WERI-Rb-1 (cell line): ENCODE data around the gene NCOA7.

ENCODE experiments used
- DNase-seq: peaks from one replicate; pipeline ENCODE4 v3.0.0-alpha.2; 2020
- H3K27ac ChIP-seq: fragments of 250-450 bp; sonication (Bioruptor Pico); 2 replicates; pipeline ENCODE4 v1.5.1; 2020; ENCODE audit warnings: mild to moderate bottlenecking, moderate library complexity
- H3K27me3 ChIP-seq: fragments of 250-450 bp; sonication (Bioruptor Pico); 2 replicates; pipeline ENCODE4 v1.5.1; 2021; ENCODE audit warnings: mild to moderate bottlenecking, low read depth, moderate library complexity; ENCODE audit not compliant: insufficient read depth, severe bottlenecking
- H3K36me3 ChIP-seq: fragments of 250-450 bp; sonication (Bioruptor Pico); 2 replicates; pipeline ENCODE4 v1.5.1; 2020; ENCODE audit warnings: mild to moderate bottlenecking, moderate library complexity
- H3K4me3 ChIP-seq: 2 replicates; pipeline ENCODE4 v1.5.1; 2011; ENCODE audit warnings: low read depth, mild to moderate bottlenecking, control low read depth, low read length
- H3K9me3 ChIP-seq: fragments of 250-450 bp; sonication (Bioruptor Pico); 2 replicates; pipeline ENCODE4 v1.5.1; 2021; ENCODE audit warnings: mild to moderate bottlenecking, moderate library complexity; ENCODE audit not compliant: severe bottlenecking
- CTCF ChIP-seq: IDR thresholded peaks from 2 replicates; pipeline ENCODE4 v1.5.1; 2011; ENCODE audit warnings: low read depth, mild to moderate bottlenecking, control low read depth, inconsistent platforms, low read length

The NCOA7 gene

GRCh38 chr6:125828476-125829039 is 37.8 kb downstream of the NCOA7 start:
- H3K4me3 ChIP-seq: no peak overlapping the region
- TF ChIP-seq CTCF: no peak
- no peaks in the 10 kb centered on the region for H3K9me3 ChIP-seq
- H3K27ac ChIP-seq: no peak overlapping the region
- no peaks in the 10 kb centered on the region for H3K36me3 ChIP-seq
- H3K27me3 ChIP-seq: no peaks in the 10 kb centered on the region
- DNase-seq: no peak

GRCh38 chr6:125829433-125829832 is 38.7 kb downstream of the NCOA7 start:
- no peak for TF ChIP-seq CTCF
- H3K4me3 ChIP-seq: no peak overlapping the region
- H3K9me3 ChIP-seq: no peaks in the 10 kb centered on the region
- no peak for DNase-seq
- H3K27ac ChIP-seq: no peak overlapping the region
- H3K36me3 ChIP-seq: no peaks in the 10 kb centered on the region
- no peaks in the 10 kb centered on the region for H3K27me3 ChIP-seq

- Histone ChIP-seq H3K27ac (no peak overlapping the region), H3K9me3 (no peaks in the 10 kb centered on the region), H3K4me3 (no peak overlapping the region), H3K27me3 (no peaks in the 10 kb centered on the region), H3K36me3 (no peaks in the 10 kb centered on the region)
- no peak for TF ChIP-seq CTCF
- no peak for DNase-seq
Observed at GRCh38 chr6:125831659-125832058, 40.9 kb downstream of the NCOA7 start.

- no peak for TF ChIP-seq CTCF
- H3K9me3 ChIP-seq: no peaks in the 10 kb centered on the region
- H3K27ac ChIP-seq: no peak overlapping the region
- H3K36me3 ChIP-seq: no peaks in the 10 kb centered on the region
- no peaks in the 10 kb centered on the region for H3K27me3 ChIP-seq
- H3K4me3 ChIP-seq: no peak overlapping the region
- no peak for DNase-seq
Observed at GRCh38 chr6:125832391-125833117, 41.8 kb downstream of the NCOA7 start.

GRCh38 chr6:125834348-125834747 is 43.6 kb downstream of the NCOA7 start:
- no peaks in the 10 kb centered on the region for H3K27me3 ChIP-seq
- no peak for TF ChIP-seq CTCF
- no peaks in the 10 kb centered on the region for H3K36me3 ChIP-seq
- H3K9me3 ChIP-seq: no peaks in the 10 kb centered on the region
- H3K27ac ChIP-seq: no peak overlapping the region
- no peak for DNase-seq
- no peak overlapping the region for H3K4me3 ChIP-seq

GRCh38 chr6:125835221-125835744 is 44.5 kb downstream of the NCOA7 start:
- Histone ChIP-seq H3K4me3 (no peak overlapping the region), H3K27ac (no peak overlapping the region), H3K36me3 (no peaks in the 10 kb centered on the region), H3K9me3 (no peaks in the 10 kb centered on the region), H3K27me3 (no peaks in the 10 kb centered on the region)
- no peak for DNase-seq
- TF ChIP-seq CTCF: no peak
